ENCODE results near the gene SIGLECL1.

DNA sequence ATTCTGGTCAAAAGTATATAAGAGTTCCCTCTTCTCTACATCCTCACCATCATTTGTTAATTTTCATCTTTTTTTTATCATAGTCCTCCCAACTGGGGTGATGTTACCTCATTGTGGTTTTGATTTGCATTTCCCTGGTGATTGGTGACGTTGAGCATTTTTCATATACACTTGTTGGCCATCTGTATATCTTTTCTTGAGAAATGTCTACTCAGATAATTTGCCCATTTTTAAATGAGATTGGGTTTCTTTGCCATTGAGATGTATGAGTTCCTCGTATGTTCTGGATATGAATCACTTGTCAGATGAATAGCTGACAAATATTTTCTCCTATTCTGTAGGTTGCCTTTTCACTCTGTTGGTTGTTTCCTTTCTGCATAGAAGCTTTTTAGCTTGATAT is 23.6 kb upstream of the SIGLECL1 start:
- no peak for TF ChIP-seq POLR2A (IDR thresholded peaks at IDR 0.05)
- TF ChIP-seq, protein P1, sequence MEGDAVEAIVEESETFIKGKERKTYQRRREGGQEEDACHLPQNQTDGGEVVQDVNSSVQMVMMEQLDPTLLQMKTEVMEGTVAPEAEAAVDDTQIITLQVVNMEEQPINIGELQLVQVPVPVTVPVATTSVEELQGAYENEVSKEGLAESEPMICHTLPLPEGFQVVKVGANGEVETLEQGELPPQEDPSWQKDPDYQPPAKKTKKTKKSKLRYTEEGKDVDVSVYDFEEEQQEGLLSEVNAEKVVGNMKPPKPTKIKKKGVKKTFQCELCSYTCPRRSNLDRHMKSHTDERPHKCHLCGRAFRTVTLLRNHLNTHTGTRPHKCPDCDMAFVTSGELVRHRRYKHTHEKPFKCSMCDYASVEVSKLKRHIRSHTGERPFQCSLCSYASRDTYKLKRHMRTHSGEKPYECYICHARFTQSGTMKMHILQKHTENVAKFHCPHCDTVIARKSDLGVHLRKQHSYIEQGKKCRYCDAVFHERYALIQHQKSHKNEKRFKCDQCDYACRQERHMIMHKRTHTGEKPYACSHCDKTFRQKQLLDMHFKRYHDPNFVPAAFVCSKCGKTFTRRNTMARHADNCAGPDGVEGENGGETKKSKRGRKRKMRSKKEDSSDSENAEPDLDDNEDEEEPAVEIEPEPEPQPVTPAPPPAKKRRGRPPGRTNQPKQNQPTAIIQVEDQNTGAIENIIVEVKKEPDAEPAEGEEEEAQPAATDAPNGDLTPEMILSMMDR (IDR thresholded peaks at IDR 0.05): no peak
